GM06990 (cell line): ENCODE results near the gene PPP1R13B.

Source experiments
- DNase-seq: peaks from one replicate; pipeline ENCODE4 v3.0.0-alpha.2; 2011; ENCODE audit not compliant: insufficient read length; ENCODE audit errors: extremely low read depth
- H3K27me3 ChIP-seq: replicated peaks from 2 replicates; pipeline ENCODE4 v1.6.0; 2011; ENCODE audit warnings: low read length; ENCODE audit not compliant: control insufficient read depth, insufficient read depth
- H3K36me3 ChIP-seq: 2 replicates; pipeline ENCODE4 v1.5.1; 2011; ENCODE audit warnings: low read length; ENCODE audit not compliant: control insufficient read depth, insufficient read depth
- H3K4me3 ChIP-seq: replicated peaks from 2 replicates; pipeline ENCODE4 v1.5.1; 2011; ENCODE audit warnings: low read depth, mild to moderate bottlenecking, control low read depth, low read length
- TF ChIP-seq, protein P1 (sequence below): IDR thresholded peaks from 2 replicates; pipeline ENCODE4 v1.5.1; 2011; ENCODE audit warnings: low read length, control low read depth, mild to moderate bottlenecking, inconsistent platforms; ENCODE audit not compliant: insufficient read depth, poor library complexity, severe bottlenecking

PPP1R13B gene

DNA sequence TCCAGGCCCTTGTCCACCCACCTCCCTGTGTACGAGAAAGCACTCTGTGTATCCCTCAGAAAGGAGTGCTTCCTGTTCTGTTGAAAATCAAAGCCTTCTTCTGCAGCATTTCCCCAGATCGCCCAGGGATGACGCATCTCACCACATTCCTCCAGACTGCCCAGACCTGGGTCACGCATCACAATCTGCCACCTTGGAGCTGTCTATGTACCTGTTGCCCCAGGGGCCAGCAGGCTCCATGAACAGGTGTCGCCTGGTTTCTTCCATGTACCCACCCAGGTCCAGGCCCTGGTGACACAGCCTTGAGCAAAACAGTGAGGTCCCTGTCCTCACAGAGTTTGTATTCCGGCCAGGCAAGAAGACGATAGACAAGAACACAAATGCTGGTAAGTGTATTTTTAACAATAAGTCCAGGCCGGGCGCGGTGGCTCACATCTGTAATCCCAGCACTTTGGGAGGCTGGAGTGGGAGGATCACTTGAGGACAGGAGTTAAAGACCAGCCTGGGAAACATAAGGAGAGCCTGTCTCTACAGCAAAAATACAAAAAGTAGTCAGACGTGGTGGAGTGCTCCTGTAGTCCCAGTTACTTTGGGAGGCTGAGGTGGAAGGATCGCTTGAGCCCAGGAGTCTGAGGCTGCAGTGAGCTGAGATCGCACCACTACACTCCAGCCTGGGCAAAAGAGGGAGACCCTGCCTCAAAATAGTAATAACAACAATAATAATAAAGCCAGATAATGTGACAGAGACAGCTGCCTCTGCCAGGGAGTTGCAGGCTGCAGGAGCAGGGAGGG lies 6.8 kb upstream of the PPP1R13B start:
- H3K4me3 ChIP-seq: no peak overlapping the region
- no peak for DNase-seq
- TF ChIP-seq, protein P1, sequence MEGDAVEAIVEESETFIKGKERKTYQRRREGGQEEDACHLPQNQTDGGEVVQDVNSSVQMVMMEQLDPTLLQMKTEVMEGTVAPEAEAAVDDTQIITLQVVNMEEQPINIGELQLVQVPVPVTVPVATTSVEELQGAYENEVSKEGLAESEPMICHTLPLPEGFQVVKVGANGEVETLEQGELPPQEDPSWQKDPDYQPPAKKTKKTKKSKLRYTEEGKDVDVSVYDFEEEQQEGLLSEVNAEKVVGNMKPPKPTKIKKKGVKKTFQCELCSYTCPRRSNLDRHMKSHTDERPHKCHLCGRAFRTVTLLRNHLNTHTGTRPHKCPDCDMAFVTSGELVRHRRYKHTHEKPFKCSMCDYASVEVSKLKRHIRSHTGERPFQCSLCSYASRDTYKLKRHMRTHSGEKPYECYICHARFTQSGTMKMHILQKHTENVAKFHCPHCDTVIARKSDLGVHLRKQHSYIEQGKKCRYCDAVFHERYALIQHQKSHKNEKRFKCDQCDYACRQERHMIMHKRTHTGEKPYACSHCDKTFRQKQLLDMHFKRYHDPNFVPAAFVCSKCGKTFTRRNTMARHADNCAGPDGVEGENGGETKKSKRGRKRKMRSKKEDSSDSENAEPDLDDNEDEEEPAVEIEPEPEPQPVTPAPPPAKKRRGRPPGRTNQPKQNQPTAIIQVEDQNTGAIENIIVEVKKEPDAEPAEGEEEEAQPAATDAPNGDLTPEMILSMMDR: no peak
- H3K36me3 ChIP-seq: no peaks in the 10 kb centered on the region
- H3K27me3 ChIP-seq: no peaks in the 10 kb centered on the region; the same call in 1 of the 2 replicates

DNA sequence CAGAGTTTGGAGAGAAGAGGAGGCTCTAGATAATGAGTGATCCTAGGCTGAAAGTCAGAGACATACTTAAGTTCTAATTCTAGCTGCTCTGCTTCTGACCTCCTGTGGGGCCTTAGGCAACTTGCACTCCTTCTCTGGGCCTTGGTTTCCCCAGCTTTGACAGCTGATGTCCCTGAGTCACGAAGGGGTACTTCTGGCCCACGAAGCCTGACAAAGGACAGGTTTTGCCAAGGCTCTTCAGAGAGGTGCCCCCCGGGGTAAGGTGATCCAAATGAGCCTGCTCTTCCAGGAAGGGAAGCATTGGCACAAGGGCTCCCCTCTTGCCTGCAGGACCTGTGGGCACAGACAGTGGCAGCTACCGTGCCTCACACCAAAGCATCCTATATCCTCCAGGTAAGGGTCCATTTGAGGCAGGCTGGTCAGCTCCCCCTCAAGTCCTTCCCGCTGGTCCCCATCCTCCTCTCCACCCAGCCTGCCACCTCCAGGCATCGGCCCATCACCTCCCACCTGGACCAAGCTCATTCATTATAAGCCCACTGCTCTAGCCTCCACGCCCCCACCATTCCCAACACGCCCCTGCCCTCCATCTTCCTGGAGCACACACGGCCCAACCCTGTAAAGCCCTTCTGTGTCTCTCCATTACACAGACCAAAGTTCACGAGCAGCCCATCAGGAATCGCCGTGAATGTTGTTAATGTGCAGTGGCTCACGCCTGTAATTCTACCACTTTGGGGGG lies 1.9 kb upstream of the PPP1R13B start:
- no peak for DNase-seq
- TF ChIP-seq, protein P1: no peak
- no peak overlapping the region for H3K4me3 ChIP-seq
- no peaks in the 10 kb centered on the region for H3K36me3 ChIP-seq
- H3K27me3 ChIP-seq: no peaks in the 10 kb centered on the region

DNA sequence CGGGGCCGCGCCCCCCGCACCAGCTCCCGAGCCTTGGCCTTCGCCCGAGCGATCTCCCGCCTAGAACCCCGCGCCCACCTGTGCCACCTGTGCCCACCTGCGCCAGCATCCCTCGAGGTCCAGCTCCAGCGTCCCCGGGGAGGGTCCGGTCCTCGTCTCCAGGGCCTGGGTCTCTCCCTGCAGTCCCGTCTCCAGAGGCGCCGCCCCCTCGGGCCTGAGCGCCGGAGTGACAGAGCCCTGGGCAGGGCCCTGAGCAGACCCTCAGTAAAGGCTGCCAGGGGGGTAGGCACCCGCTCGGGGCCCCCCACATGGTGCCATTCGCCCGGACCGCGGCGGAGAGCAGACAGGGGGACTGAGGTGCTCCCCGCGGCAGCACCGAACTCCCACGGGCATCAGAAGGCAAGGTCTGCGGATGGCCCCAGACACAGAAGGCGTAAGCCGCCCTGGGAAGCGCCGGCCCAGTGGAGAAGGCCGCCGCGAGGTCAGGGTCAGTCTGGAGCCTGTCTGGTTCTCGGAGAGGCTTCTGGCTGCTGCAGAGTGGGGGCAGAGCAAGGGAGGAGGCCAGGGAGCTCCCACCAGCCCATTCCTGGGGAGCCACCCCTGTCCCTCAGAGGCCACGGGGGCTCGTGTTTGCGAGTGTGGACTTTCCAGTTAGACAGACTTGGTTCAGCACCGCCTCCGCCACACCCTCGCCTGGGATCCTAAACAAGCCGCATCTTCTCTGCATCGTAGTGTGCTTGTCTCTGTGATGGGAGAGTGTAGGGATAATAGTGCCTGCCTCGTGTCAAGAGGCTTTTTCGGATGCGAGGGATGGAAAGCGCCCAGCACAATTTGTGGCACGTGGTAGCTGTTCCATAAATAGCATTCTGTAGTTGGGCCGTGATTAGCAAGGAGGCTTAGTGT lies 1.1 kb upstream of the PPP1R13B start:
- DNase-seq: no peak
- no peaks in the 10 kb centered on the region for H3K27me3 ChIP-seq
- TF ChIP-seq, protein P1: no peak
- H3K4me3 ChIP-seq: peak overlapping the region; percentile 69
- H3K36me3 ChIP-seq: no peaks in the 10 kb centered on the region

DNA sequence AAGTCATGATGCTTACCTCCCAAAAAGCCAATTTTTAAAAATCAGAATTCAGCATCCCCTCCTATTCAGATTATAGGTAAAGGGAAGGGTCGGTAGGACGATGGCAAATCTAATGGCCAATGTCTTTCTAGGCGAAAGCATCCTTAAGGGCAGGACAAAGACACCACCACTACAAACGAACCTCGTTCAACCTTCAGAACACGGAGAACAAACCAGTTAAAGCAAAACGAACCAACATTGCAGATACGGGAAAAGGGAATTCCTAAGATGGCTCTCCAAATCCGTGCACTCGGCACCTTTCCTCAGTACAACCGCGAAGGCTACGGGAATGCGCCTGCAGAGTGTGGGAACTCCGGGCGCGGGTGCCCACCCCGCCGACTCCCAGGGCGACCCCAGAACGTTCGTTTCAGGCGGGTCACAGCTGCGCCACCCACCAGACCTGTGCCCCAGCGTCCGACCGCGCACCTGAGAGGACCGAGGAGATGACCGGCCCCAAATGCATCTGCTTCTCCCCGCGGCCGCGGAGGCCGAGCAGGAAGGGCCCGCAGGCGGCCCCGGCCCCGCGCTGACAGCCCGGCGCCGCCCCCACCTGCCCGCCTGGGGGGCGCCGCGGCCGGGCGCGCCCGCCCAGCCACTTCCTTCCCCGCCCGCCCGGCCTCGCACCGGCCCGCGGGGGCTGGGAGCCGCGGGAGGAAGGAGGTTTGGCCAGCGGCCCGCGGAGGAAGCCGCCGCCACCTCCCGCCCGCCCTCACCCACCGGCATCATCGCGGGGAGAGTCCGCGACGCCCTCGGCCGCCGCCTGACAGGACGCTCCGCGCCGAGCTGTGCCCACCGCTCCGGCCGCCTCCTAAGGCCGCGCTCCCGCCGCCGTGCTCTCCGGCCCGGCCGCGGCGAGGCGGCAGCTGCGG lies 578 bp downstream of the PPP1R13B start:
- H3K27me3 ChIP-seq: no peaks in the 10 kb centered on the region
- peak; percentile 47 for DNase-seq
- no peaks in the 10 kb centered on the region for H3K36me3 ChIP-seq
- peak overlapping the region; percentile 62 for H3K4me3 ChIP-seq
- TF ChIP-seq, protein P1: no peak

DNA sequence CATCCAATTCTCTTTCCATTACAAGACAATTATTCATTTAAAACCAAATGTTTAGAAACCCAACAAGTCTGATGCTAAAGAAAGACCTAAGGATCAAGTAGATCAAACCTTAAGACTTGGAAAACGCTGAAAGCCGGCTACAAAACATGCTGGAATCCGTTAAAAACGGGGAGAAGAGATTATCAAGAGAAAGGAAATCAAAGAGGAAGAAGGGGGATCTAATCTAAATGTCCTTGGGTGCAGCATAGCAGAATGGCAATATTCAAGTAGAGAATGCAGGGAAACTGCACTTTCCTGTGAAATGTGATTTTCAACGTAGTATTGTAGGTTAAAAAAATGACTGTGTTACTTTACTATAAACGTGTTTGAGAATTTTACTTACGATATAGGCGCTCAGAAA lies 1.3 kb downstream of the PPP1R13B start:
- no peaks in the 10 kb centered on the region for H3K36me3 ChIP-seq
- H3K27me3 ChIP-seq: no peaks in the 10 kb centered on the region
- DNase-seq: no peak
- peak overlapping the region; percentile 62 for H3K4me3 ChIP-seq
- TF ChIP-seq, protein P1: no peak
